Stomach smooth muscle (tissue), 2 donors: ENCODE measurements around the gene ABCB1.

ENCODE experiments used
- H3K27ac ChIP-seq: one replicate; pipeline ENCODE4 v1.7.0; 2013; ENCODE audit warnings: mild to moderate bottlenecking, low read length, inconsistent platforms
- H3K27me3 ChIP-seq, 2 donors: one replicate each; pipeline ENCODE4 v1.7.0; 2013; ENCODE audit warnings: low read length in 2 of 2; ENCODE audit not compliant: insufficient read depth in 2 of 2, control insufficient read depth in 1 of 2
- H3K36me3 ChIP-seq, 2 donors: one replicate each; pipeline ENCODE4 v1.7.0; 2013; ENCODE audit warnings: low read length in 2 of 2; ENCODE audit not compliant: control insufficient read depth in 2 of 2, insufficient read depth in 2 of 2
- H3K4me1 ChIP-seq: one replicate; pipeline ENCODE4 v1.7.0; 2013; ENCODE audit warnings: low read length; ENCODE audit not compliant: control insufficient read depth, insufficient read depth
- H3K4me3 ChIP-seq, 2 donors: one replicate each; pipeline ENCODE4 v1.7.0; 2013; ENCODE audit warnings: low read length in 2 of 2
- H3K9ac ChIP-seq, 2 donors: one replicate each; pipeline ENCODE4 v1.7.0; 2013; ENCODE audit warnings: low read length in 2 of 2, mild to moderate bottlenecking in 1 of 2
- H3K9me3 ChIP-seq, 2 donors: one replicate each; pipeline ENCODE4 v1.7.0; 2013; ENCODE audit warnings: low read length in 2 of 2; ENCODE audit not compliant: control insufficient read depth in 2 of 2
- donor health status: healthy.
- donor health status: Pancreatic carcinoma.

Gene ABCB1

GRCh38 chr7:87456247-87456646 is 144.4 kb downstream of the ABCB1 start:
- Histone ChIP-seq H3K27ac (no peak overlapping the region), H3K4me3 (no peak overlapping the region), H3K9ac (no peak overlapping the region), H3K9me3 (no peaks in the 10 kb centered on the region), H3K36me3 (no peaks in the 10 kb centered on the region), H3K4me1 (no peaks in the 10 kb centered on the region), H3K27me3 (no peaks in the 10 kb centered on the region)
